IMR-90 (cell line): ENCODE results near the gene ATP2A3. TPM values are rescaled to one million over a fixed set of nuclear protein-coding genes. Genes with fewer than 3 reads are reported as not detected.
A peak's percentile ranks its signal among the peaks of the same experiment; 100 is the strongest.

Source experiments
- ATAC-seq: fragments of 200-7000 bp; cut with Tn5 transposase; 2 replicates; pipeline ENCODE4 v1.9.1; 2020; ENCODE audit warnings: low read depth, mild to moderate bottlenecking, moderate library complexity
- BruUV-seq: library from RNA; stranded (reverse); fragments of 400-500 nt; replicated peaks from 2 replicates; lab custom pipeline; 2021; lab: Mats Ljungman, UMichigan
- CTCF ChIA-PET: fragments of 300-600 bp; formaldehyde crosslinking; extraction: SDS; loops from one replicate; lab custom pipeline; 2021; ENCODE audit warnings: antibody characterized with exemption; lab: Yijun Ruan, JAX
- POLR2A ChIA-PET: fragments of 300-600 bp; sonication (Branson Sonifier 250); formaldehyde crosslinking; loops from one replicate; lab custom pipeline; 2022; ENCODE audit warnings: antibody characterized with exemption; ENCODE audit not compliant: unreplicated experiment; lab: Charles Lee
- DNase-seq: peaks from one replicate; pipeline ENCODE4 v3.0.0; 2013
- H2AFZ ChIP-seq: replicated peaks from 2 replicates; pipeline ENCODE3; 2013; ENCODE audit warnings: low read length, mild to moderate bottlenecking; ENCODE audit not compliant: poor library complexity
- H2AK5ac ChIP-seq: 2 replicates; pipeline ENCODE4 v1.6.1; 2013; ENCODE audit warnings: low read depth, low read length, inconsistent platforms
- H2AK9ac ChIP-seq: replicated peaks from 2 replicates; pipeline ENCODE3; 2013; ENCODE audit warnings: mild to moderate bottlenecking, low read depth, low read length, moderate library complexity; ENCODE audit not compliant: poor library complexity
- H2BK120ac ChIP-seq: 2 replicates; pipeline ENCODE4 v1.6.1; 2013; ENCODE audit warnings: low read depth, low read length, inconsistent platforms
- H2BK15ac ChIP-seq: 3 replicates; pipeline ENCODE4 v1.6.1; 2013; ENCODE audit warnings: low read depth, low read length, inconsistent platforms
- H2BK20ac ChIP-seq: 2 replicates; pipeline ENCODE4 v1.6.1; 2013; ENCODE audit warnings: low read depth, mild to moderate bottlenecking, inconsistent platforms, low read length, moderate library complexity
- H2BK5ac ChIP-seq: 2 replicates; pipeline ENCODE4 v1.6.1; 2013; ENCODE audit warnings: mild to moderate bottlenecking, low read depth, low read length, inconsistent platforms; ENCODE audit not compliant: poor library complexity, severe bottlenecking
- H3K14ac ChIP-seq: replicated peaks from 2 replicates; pipeline ENCODE4 v1.6.1; 2013; ENCODE audit warnings: low read depth, low read length, inconsistent platforms
- H3K18ac ChIP-seq: 2 replicates; pipeline ENCODE4 v1.6.1; 2013; ENCODE audit warnings: low read depth, low read length, control low read depth
- H3K23ac ChIP-seq: 2 replicates; pipeline ENCODE4 v1.6.1; 2013; ENCODE audit warnings: low read depth, low read length, inconsistent platforms
- H3K27ac ChIP-seq: 2 replicates; pipeline ENCODE4 v1.5.1; 2013; ENCODE audit warnings: mild to moderate bottlenecking, control low read depth, low read length; ENCODE audit not compliant: insufficient read depth
- H3K27me3 ChIP-seq: 2 replicates; pipeline ENCODE4 v1.6.1; 2013; ENCODE audit warnings: low read length; ENCODE audit not compliant: control insufficient read depth, insufficient read depth
- H3K36me3 ChIP-seq: 2 replicates; pipeline ENCODE4 v1.6.1; 2013; ENCODE audit warnings: low read length, mixed read lengths; ENCODE audit not compliant: control insufficient read depth, insufficient read depth
- H3K4ac ChIP-seq: 2 replicates; pipeline ENCODE4 v1.6.1; 2013; ENCODE audit warnings: low read depth, low read length, inconsistent platforms
- H3K4me1 ChIP-seq: 2 replicates; pipeline ENCODE4 v1.6.1; 2013; ENCODE audit warnings: low read length, mixed read lengths; ENCODE audit not compliant: control insufficient read depth, insufficient read depth
- H3K4me2 ChIP-seq: 2 replicates; pipeline ENCODE4 v1.6.1; 2013; ENCODE audit warnings: low read depth, mild to moderate bottlenecking, control low read depth, low read length, moderate library complexity
- H3K4me3 ChIP-seq: 2 replicates; pipeline ENCODE4 v1.5.1; 2013; ENCODE audit warnings: low read depth, mild to moderate bottlenecking, control low read depth, low read length, moderate library complexity; ENCODE audit not compliant: insufficient read depth
- H3K56ac ChIP-seq: 2 replicates; pipeline ENCODE4 v1.6.1; 2013; ENCODE audit warnings: low read length, inconsistent platforms; ENCODE audit not compliant: insufficient read depth; ENCODE audit errors: extremely low read depth
- H3K79me1 ChIP-seq, 2 experiments: 2 replicates each; pipeline ENCODE4 v1.6.1; 2013; ENCODE audit warnings: low read length in 2 of 2, inconsistent platforms in 1 of 2, low read depth in 1 of 2
- H3K9ac ChIP-seq: 2 replicates; pipeline ENCODE4 v1.6.1; 2013; ENCODE audit warnings: low read depth, low read length, control low read depth
- H3K9me1 ChIP-seq: 2 replicates; pipeline ENCODE4 v1.6.1; 2013; ENCODE audit warnings: low read length, inconsistent platforms; ENCODE audit not compliant: insufficient read depth
- H3K9me3 ChIP-seq: 2 replicates; pipeline ENCODE4 v1.6.1; 2013; ENCODE audit warnings: low read length; ENCODE audit not compliant: control insufficient read depth, insufficient read depth
- H4K20me1 ChIP-seq: 2 replicates; pipeline ENCODE4 v1.6.1; 2013; ENCODE audit warnings: low read length, inconsistent platforms; ENCODE audit not compliant: insufficient read depth
- H4K5ac ChIP-seq: 2 replicates; pipeline ENCODE4 v1.6.1; 2013; ENCODE audit warnings: mild to moderate bottlenecking, low read depth, low read length, control low read depth
- H4K8ac ChIP-seq, 2 experiments: 2 replicates each; pipeline ENCODE4 v1.6.1; 2013; ENCODE audit warnings: low read depth in 2 of 2, low read length in 2 of 2, control low read depth in 1 of 2, inconsistent platforms in 1 of 2
- H4K91ac ChIP-seq: 2 replicates; pipeline ENCODE4 v1.6.1; 2013; ENCODE audit warnings: low read depth, low read length, inconsistent platforms; ENCODE audit not compliant: insufficient read depth
- BHLHE40 ChIP-seq: fragments of 150-350 bp; IDR thresholded peaks from 2 replicates; pipeline ENCODE4 v1.6.1; 2016; ENCODE audit warnings: mild to moderate bottlenecking, low read depth, low read length
- CEBPB ChIP-seq: IDR thresholded peaks from 2 replicates; pipeline ENCODE4 v1.6.1; 2012; ENCODE audit warnings: low read depth, low read length, improper control_type of control experiment
- ELK1 ChIP-seq: fragments of 150-350 bp; IDR thresholded peaks from 2 replicates; pipeline ENCODE4 v1.6.1; 2016; ENCODE audit warnings: low read depth, mild to moderate bottlenecking, low read length, moderate library complexity, borderline replicate concordance
- FOS ChIP-seq: fragments of 150-350 bp; IDR thresholded peaks from 2 replicates; pipeline ENCODE4 v1.6.1; 2016; ENCODE audit warnings: low read depth, low read length
- RAD21 ChIP-seq: IDR thresholded peaks from 2 replicates; pipeline ENCODE4 v1.6.1; 2012; ENCODE audit warnings: low read length, improper control_type of control experiment
- USF2 ChIP-seq: fragments of 150-350 bp; IDR thresholded peaks from 2 replicates; pipeline ENCODE4 v1.6.1; 2017; ENCODE audit warnings: mild to moderate bottlenecking, antibody characterized with exemption, low read length, low read depth
- WGBS, 2 experiments: methylation state at CpG; one replicate each; pipeline versions ENCODE4 v1.1.5 to v1.1.7; 2013; ENCODE audit warnings: missing lambda C conversion rate in 2 of 2; ENCODE audit not compliant: insufficient read length in 1 of 2; ENCODE audit errors: extremely low coverage in 2 of 2; 5-methylcytosine and 5-hydroxymethylcytosine counted together
- dilution Hi-C: fragments of 300-500 bp; cut with HindIII; formaldehyde crosslinking; loops from one replicate; pipeline ENCODE4 v1.14.3; 2018; ENCODE audit warnings: low sequenced_read_pairs; ENCODE audit not compliant: unreplicated experiment
- in situ Hi-C: fragments of 300-500 bp; cut with MboI; formaldehyde crosslinking; loops from 3 replicates; pipeline ENCODE4 v1.14.3; 2019; ENCODE audit warnings: low sequenced_read_pairs, inconsistent platforms, mixed read lengths
- intact Hi-C: fragments of 100-400 bp; cut with micrococcal nuclease; formaldehyde crosslinking; loops from 2 replicates; pipeline ENCODE4 v1.10.0; 2022
- polyA plus RNA-seq, 3 experiments: library from polyadenylated mRNA; depleted of rRNA; stranded (reverse); fragments of >200 nt; gene quantifications; 2 replicates each; pipeline ENCODE4 v1.2.3, GENCODE V29; 2012; ENCODE audit warnings: low replicate concordance in 1 of 3
- total RNA-seq: library from RNA; depleted of rRNA; stranded (reverse); fragments of >200 nt; gene quantifications from 2 replicates; pipeline ENCODE4 v1.2.3, GENCODE V29; 2012

The ATP2A3 gene
- total and polyA plus RNA-seq, 2 of the 4 experiments (the other 2 are of a cell fraction) = 0.18 to 0.63 TPM

GRCh38 chr17:3980381-3981014, 16.3 kb upstream of the ATP2A3 start:
- Histone ChIP-seq H3K4me3 (no peak overlapping the region), H2BK15ac (no peak overlapping the region), H3K23ac (no peak overlapping the region), H3K14ac (no peak overlapping the region), H3K4me1 (peaks cover 3% of the 10 kb centered on the region; the same call in 1 of the 2 replicates), H4K8ac (no peak overlapping the region), H3K36me3 (no peaks in the 10 kb centered on the region), H2BK5ac (no peak overlapping the region), H4K5ac (no peak overlapping the region), H3K4me2 (no peak overlapping the region), H3K56ac (no peak overlapping the region), H2BK20ac (no peak overlapping the region), H3K18ac (no peak overlapping the region), H3K9me3 (peaks cover 7% of the 10 kb centered on the region; the same call in 1 of the 2 replicates), H4K20me1 (no peaks in the 10 kb centered on the region), H3K4ac (no peak overlapping the region), H3K79me1 (no peaks in the 10 kb centered on the region), H3K9me1 (no peaks in the 10 kb centered on the region), H4K91ac (no peak overlapping the region), H2BK120ac (no peak overlapping the region), H3K27me3 (no peaks in the 10 kb centered on the region; the same call in 1 of the 2 replicates), H2AK9ac (peak overlapping the region; percentile 6), H3K9ac (no peak overlapping the region), H2AFZ (no peak overlapping the region), H3K27ac (no peak overlapping the region), H2AK5ac (no peak overlapping the region)
- no peak for TF ChIP-seq FOS
- TF ChIP-seq USF2 = no peak
- TF ChIP-seq RAD21 = no peak
- no peak for TF ChIP-seq CEBPB
- no peak for TF ChIP-seq ELK1
- TF ChIP-seq BHLHE40 = no peak
- 50% methylated on average over 6 of the region's 19 CpGs; no CpG with 5 or more reads in 1 of the 2 experiments for WGBS, 2 experiments
- CTCF ChIA-PET = no interaction called here
- in situ Hi-C loops = no loop called here
- ATAC-seq = no peak
- intact Hi-C loops = no loop called here
- POLR2A ChIA-PET = no interaction called here
- no peak for DNase-seq
- dilution Hi-C loops = no loop called here
- no TSS peak for BruUV-seq
